ENCODE data around the gene SH2D3C.

SH2D3C gene

GRCh38 chr9:127778280-127779135 is at the start of gene SH2D3C:
Gene SH2D3C (minus strand): TSS chr9:127778666. CDS start chr9:127778627, 39 bp downstream.
- DNase-seq = no peak

GRCh38 chr9:127826253-127826913 is 47.9 kb upstream of the SH2D3C start:
- DNase-seq = no peak

- no peak for DNase-seq
These were observed 47.0 kb upstream of the SH2D3C start for GRCh38 chr9:127825319-127826051.

- DNase-seq = no peak
These were observed 43.6 kb upstream of the SH2D3C start for GRCh38 chr9:127822108-127822507.

GRCh38 chr9:127818574-127818973 is 40.1 kb upstream of the SH2D3C start:
- DNase-seq = no peak

GRCh38 chr9:127817881-127818434 is 39.5 kb upstream of the SH2D3C start:
- DNase-seq = no peak

- DNase-seq = no peak
These were observed 38.3 kb upstream of the SH2D3C start for GRCh38 chr9:127816728-127817127.

GRCh38 chr9:127816362-127816725 is 37.9 kb upstream of the SH2D3C start:
- no peak for DNase-seq

GRCh38 chr9:127815512-127816361 is 37.3 kb upstream of the SH2D3C start:
- DNase-seq = no peak

- no peak for DNase-seq
These were observed 36.4 kb upstream of the SH2D3C start for GRCh38 chr9:127814619-127815511.

GRCh38 chr9:127813686-127814226 is 35.3 kb upstream of the SH2D3C start:
- no peak for DNase-seq

GRCh38 chr9:127812936-127813675 is 34.6 kb upstream of the SH2D3C start:
- no peak for DNase-seq

GRCh38 chr9:127812011-127812410 is 33.5 kb upstream of the SH2D3C start:
- DNase-seq = no peak

- no peak for DNase-seq
These were observed 32.1 kb upstream of the SH2D3C start for GRCh38 chr9:127810378-127811187.

GRCh38 chr9:127809540-127810377 is 31.3 kb upstream of the SH2D3C start:
- no peak for DNase-seq

- DNase-seq = no peak
These were observed 30.6 kb upstream of the SH2D3C start for GRCh38 chr9:127809002-127809539.

- DNase-seq = no peak
These were observed 30.0 kb upstream of the SH2D3C start for GRCh38 chr9:127808347-127809001.

GRCh38 chr9:127806871-127807270 is 28.4 kb upstream of the SH2D3C start:
- no peak for DNase-seq
